ENCODE results near the gene PEX11A.
A peak's percentile ranks its signal among the peaks of the same experiment; 100 is the strongest.

PEX11A gene

GRCh38 chr15:89657686-89658200 is 32.8 kb downstream of the PEX11A start:
- DNase-seq (ENCODE audit: low read depth): no peak
- H3K4me3 ChIP-seq (ENCODE audit: low read depth, low read length): no peak overlapping the region
- TF ChIP-seq, protein P1, sequence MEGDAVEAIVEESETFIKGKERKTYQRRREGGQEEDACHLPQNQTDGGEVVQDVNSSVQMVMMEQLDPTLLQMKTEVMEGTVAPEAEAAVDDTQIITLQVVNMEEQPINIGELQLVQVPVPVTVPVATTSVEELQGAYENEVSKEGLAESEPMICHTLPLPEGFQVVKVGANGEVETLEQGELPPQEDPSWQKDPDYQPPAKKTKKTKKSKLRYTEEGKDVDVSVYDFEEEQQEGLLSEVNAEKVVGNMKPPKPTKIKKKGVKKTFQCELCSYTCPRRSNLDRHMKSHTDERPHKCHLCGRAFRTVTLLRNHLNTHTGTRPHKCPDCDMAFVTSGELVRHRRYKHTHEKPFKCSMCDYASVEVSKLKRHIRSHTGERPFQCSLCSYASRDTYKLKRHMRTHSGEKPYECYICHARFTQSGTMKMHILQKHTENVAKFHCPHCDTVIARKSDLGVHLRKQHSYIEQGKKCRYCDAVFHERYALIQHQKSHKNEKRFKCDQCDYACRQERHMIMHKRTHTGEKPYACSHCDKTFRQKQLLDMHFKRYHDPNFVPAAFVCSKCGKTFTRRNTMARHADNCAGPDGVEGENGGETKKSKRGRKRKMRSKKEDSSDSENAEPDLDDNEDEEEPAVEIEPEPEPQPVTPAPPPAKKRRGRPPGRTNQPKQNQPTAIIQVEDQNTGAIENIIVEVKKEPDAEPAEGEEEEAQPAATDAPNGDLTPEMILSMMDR (conservative IDR thresholded peaks at IDR 0.05; ENCODE audit: low read depth, low read length): no peak

- no peak overlapping the region for H3K4me3 ChIP-seq (ENCODE audit: low read depth, low read length)
- TF ChIP-seq, protein P1 (conservative IDR thresholded peaks at IDR 0.05; ENCODE audit: low read depth, low read length): no peak
- no peak for DNase-seq (ENCODE audit: low read depth)
Observed at GRCh38 chr15:89656116-89656815, 34.3 kb downstream of the PEX11A start.

GRCh38 chr15:89654847-89655805 is 35.4 kb downstream of the PEX11A start, which contains the start of gene KIF7:
Gene KIF7 (minus strand): TSS chr15:89655467. CDS start chr15:89652930, 2,537 bp downstream.
- DNase-seq (ENCODE audit: low read depth): peak; percentile 49
- TF ChIP-seq, protein P1 (conservative IDR thresholded peaks at IDR 0.05; ENCODE audit: low read depth, low read length): no peak

DNA sequence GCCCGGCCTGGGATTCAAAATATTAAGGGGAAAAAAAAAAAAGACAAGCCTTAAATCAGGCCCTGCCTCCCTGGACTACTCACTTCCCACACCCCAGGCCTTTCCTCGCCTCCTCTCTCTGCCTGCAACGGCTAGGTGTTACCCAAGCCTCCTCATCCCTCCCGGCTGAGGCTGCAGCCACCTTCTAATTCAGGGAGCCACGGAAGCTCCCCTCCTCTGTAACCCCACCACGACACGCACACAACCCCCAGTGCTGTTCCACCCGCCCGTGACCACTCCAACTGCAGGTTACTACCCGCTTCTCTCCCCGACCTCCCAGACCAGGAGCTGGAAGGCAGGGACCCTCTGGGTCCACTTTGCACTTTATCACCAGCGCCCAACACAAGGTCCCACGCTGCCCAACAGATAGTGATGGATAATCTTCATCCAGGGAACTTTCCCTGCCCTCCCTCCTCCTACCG is 36.2 kb downstream of the PEX11A start:
- TF ChIP-seq, protein P1 (conservative IDR thresholded peaks at IDR 0.05; ENCODE audit: low read depth, low read length): no peak
- peak overlapping the region; percentile 80 for H3K4me3 ChIP-seq (ENCODE audit: low read depth, low read length)
- peak; percentile 38 for DNase-seq (ENCODE audit: low read depth)

More at GRCh38 chr15:89654847-89655805, 35.4 kb downstream of the PEX11A start, which contains the start of gene KIF7:
- H3K4me3 ChIP-seq (ENCODE audit: low read depth, low read length): peak within 1 kb of the TSS; percentile 80

GRCh38 chr15:89653578-89653977 is 37.0 kb downstream of the PEX11A start:
- H3K4me3 ChIP-seq (ENCODE audit: low read depth, low read length): no peak overlapping the region
- TF ChIP-seq, protein P1 (conservative IDR thresholded peaks at IDR 0.05; ENCODE audit: low read depth, low read length): no peak
- DNase-seq (ENCODE audit: low read depth): no peak

DNA sequence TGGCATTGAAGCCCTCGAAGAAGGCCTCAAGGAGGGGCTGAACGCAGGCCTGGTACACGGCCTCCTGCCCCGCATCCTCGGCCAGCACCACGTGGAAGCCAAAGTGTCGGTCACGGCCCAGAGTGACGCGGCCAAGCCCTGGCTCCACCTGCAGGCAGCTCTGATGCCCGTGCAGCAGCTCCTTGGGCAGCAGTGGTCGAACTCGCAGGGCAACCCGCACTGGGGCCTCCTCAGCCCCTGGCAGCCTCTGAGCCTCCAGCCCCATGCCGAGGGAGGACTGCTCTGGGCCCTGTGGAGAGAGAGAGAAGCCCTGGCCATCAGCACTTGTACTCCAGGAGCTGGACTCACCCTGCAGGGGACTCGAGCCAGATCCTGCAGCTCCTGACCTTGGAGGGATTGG is 37.9 kb downstream of the PEX11A start:
- TF ChIP-seq, protein P1 (conservative IDR thresholded peaks at IDR 0.05; ENCODE audit: low read depth, low read length): no peak
- DNase-seq (ENCODE audit: low read depth): no peak
- H3K4me3 ChIP-seq (ENCODE audit: low read depth, low read length): no peak overlapping the region
